Fibroblast of peridontal ligament (primary cell): ENCODE results near the gene OGDH.

Experiments used
- DNase-seq: peaks from one replicate; pipeline ENCODE4 v3.0.0-alpha.2; 2010; ENCODE audit errors: extremely low read depth

OGDH gene

DNA sequence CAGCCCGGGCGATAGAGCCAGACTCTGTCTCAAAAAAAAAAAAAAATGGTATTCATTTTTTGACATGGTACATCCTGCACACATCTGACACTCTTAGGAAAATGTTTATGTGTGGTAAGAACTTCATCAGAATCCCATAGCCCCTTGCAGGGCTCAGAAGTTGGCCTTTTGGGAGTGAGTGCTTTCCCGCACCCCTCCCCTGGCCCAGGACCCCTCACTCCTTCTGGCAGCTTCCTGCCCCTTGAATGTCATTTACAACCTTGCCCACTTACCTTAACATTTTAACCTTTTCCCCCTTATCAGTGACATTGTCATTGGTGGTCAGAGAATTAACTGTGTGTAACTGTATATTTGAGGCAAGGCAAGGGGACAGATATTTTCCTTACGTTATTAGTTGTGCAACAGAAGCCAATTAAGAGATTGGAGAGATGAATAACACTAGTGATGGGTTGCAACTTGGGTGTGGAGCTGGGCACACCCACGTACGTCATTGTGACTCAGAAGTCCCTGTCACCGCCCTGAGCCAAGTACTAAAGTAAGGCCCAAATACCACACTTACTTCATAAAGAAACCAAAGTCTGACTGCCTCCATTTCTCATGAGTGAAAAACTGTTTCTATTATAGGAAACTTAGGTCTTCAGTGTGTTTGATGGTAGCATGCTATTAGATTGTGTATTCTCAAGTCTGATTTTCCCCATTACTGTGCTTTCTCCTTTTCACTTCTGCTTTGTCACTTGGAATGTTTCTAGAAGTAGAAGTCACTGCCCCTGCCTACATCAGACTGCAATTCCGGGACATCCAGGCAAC, 31.6 kb downstream of the OGDH start:
- DNase-seq, result peak; percentile 84

DNA sequence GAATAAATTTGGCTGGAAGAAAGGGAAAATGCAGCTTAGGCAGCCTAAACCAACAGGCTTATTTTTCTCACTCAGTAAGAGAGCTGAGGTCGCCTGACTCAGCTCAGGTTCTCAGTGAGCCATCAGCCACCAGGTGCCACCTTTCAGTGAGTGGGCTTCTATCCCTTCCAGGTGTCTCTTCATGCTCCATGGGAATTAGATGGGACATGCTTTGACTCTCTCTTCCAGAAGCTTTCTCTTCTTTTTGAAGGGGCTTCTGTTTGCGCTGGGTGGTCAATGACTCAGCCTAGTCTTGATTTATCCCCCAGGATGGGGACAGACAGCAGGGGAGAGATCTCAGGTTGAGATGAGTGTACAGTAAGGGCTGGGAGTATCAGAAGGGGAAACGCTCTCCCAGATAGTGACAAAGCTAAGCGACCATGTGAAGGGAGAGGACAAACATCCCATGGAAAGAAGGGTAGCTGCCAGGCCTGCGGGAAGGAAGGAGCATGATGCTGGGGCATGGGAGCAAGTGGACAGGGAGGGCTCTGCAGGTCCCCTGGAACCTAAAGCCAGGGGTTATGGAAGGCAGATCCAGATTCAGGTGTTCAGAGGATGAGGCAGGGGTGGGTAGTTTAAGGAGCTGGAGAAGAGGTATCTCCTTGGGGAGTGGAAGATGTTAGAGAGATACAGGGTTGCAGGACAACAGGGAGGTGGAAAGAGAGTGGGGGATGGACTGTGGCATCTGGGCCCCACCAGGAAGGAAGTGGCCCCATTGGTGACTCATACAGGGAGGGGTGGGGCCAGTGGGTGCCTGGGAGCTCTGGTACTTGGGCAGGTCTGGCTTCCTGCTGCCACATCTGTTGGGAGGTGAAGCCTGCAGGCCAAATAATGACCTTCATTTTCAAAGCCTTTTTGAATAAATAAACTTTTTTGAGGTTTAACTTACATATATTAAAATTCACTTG, 32.5 kb downstream of the OGDH start:
- peak; percentile 28 for DNase-seq

DNA sequence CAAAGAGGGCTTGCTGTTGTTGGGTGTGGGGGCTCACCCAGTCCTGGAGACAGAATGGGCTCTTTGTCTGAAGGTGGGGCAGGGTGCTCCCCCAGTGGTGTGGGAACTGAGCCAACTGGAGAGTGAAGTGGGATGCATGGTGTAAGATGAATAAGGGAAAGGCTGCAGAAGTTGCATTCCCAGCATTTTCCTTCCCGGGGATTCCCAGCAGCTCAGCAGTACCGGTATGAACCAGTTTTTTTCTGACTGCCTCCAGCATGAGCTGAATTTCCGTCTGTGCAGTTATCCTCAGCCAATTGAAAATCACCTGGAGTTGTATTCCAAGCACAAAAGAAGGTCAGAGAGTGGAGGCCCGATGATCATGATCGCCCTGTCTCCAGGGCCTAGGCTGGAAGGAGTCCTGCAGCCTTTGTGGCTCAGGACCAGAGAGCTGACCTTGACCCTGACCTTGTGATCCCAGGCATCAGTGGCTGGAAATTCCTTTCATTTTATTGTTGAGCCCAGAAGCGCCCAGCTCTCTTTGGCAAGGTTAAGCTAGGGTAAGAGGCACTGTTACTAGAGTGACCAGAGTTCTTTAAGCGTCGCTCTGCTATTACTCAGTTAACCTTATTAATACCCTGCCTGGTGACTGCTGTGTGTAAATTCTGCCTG, 33.4 kb downstream of the OGDH start:
- DNase-seq, result peak; percentile 81

DNA sequence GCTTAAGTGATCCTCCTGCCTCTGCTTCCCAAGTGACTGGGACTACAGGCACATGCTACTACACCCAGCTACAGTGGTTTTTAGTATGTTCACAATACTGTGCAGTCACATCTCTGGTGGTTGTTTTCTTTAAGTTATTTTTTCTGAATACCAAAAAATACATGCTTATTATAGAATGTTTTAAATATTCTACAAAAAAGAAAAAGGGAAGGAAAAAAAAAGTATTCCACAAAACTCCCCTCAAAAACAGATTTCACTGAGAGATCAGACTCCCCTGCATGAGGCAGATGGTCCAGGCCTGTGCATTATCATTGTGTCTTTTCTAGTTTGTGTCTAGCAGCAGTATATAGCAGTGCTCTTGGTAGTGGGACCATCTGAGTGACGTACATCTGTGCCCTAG, 36.8 kb downstream of the OGDH start:
- no peak for DNase-seq

DNA sequence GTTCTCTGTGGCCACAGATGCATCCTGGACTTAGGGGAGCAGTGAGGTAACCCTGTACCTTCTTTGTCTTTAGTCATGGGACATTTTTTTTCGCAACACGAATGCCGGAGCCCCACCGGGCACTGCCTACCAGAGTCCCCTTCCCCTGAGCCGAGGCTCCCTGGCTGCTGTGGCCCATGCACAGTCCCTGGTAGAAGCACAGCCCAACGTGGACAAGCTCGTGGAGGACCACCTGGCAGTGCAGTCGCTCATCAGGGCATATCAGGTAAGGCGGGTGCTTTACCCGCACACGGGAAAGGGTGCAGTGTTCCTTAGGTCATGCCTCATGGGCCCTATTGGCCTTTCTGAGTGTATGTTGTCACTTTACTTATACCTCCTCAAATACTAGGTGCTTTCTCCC, 38.8 kb downstream of the OGDH start:
- no peak for DNase-seq

DNA sequence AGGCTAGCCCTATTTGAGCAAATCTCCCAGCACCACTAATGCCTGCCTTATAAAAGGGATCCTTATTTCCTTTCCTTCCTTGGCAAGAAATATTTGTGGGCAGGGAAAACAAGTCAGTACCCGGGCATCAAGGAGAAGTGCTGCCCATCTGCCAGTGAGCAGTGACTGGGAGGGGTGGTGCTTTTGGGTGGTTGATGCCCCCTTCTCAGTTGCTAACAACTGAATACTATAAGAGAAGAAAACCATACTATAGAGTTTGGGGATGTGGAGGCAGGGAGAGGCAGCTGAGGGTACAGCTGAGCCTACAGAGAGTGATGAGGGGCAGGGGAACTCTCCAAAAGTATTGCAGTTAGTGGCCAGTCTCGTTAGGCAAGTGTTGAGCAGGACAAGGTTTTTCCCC, 39.3 kb downstream of the OGDH start:
- no peak for DNase-seq

DNA sequence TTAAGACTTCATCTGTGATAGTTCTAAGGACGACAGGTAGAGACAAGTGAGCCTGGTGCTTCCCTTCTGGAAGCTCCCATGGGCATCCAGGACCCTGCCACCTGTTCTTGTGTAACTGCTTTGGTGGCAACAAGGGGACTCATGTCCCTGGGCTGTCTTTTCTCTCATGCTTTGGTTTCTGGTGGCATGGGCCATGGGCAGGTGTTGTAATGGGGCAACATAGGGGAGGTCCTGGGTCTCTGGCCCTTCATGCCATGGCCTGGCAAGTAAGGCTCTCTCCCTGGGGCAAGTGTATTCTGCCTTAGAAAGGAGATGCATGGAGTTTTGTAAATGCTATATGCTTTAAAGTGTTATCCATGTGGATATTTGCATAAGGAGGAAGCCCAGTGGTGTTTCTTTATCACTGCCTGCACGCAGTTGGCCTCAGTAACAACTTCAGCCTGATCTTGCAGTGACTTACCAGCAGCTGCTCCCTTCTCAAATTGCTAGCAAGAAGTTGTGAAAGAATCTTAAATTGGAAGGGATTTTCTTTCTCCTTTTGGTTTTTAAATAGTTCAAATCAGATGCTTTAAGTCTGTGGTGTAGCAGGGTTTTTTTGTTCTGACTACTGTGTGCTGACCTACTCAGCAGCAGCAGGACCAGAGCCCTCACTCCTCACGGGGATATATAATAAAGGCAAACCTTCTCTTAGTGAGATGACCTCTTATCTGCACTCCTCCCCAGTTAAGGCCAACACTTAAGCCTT, 39.9 kb downstream of the OGDH start:
- peak; percentile 80 for DNase-seq

DNA sequence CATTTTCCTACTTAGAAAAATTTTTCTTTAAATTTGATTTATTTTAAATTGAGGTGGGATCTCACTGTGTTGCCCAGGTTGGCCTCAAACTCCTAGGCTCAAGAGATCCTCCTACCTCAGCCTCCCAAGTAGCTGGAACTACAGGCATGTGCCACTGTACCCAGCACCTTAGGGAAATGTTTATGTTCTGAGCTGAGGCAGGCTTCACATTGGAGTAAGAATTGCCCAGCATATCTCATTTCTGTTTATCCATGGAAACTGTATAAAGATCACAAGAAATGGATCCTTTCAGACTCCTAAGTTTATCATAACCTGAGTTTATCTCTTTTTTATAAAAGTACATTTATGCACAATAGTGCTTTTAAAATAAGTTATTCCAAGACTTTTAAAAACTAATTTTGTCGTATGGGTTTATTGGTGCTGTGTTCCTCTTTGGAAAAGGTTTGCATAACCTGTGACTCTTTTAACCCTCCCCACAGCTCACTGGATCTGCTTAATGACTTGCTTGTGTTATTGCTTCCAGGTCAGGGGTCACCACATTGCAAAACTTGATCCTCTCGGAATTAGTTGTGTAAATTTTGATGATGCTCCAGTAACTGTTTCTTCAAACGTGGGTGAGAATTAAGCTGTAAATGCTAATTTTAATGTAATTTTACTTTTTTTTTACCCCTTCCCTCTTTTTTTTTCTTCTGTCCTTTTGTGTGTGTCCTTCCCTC, 40.7 kb downstream of the OGDH start:
- no peak for DNase-seq

DNA sequence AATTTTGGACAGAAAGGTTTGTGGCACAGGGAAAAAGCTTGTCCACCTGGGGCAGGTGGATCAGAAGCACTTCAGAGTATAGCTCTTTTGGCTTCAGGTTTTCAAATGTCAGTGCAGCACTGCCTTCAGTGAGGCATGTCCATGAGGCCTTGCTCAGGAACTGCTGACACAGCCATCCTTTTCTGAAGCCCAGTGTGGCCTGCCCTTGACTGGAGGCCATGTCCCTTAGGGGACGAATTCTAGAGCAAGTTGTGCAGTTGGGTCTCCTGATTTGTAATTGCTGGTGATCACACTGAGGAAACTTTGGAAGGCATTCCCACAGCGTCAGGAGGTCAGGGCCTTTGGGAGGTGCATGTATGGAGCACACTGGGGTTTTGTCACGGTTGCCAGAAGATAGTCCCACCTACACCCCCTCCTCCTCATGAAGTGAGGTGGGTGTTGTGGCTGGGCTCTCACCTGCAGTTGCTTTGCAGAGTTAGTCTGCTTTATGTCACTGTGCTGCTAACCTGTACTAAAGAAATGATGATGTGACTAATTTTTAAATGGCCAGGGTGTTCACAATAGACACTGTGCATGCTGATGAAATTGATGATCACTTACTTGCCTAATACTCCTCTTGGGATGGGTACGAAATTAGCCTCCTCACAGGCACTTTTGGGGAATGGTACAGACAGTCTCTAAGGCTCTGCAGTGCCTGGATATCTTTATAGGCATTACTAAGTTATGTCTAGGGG, 41.7 kb downstream of the OGDH start:
- no peak for DNase-seq

DNA sequence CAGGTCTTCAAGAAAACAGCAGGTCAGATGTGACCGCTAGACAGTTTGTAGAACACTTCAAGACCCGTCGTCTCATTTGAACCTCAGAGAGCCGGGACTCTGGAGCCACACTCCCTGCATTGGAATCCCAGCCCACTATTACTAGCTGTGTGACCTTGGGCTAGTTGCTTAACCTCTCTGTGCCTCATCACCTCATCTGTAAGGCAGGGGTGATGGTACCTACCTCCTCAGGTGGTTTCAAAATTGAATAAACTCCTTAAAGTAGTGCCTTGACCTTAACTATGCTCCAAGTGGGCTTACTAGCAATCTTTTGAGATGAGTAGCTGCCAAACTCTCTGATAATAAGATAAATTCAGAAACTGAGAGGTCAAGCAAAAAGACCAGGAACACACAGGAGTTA, 43.8 kb downstream of the OGDH start:
- no peak for DNase-seq

DNA sequence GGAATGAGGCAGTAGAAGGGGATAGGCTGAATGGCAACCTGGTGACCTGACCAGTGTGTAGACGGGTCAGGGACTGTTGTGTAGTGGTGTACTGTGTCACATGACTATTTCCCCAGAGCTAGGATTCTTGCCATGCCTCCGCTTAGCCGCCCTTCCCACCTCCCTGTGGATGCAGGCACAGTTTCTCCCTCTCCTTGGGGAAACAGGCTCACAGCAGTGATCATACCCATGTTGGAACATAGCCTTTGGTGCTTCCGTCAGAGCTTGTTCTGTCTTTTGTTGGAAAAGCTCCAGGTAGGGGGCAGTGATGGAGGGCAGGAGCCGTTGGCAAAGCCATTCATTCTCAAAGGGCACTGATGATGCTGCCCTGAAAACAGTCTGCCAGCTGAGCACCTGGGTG, 44.3 kb downstream of the OGDH start:
- no peak for DNase-seq

DNA sequence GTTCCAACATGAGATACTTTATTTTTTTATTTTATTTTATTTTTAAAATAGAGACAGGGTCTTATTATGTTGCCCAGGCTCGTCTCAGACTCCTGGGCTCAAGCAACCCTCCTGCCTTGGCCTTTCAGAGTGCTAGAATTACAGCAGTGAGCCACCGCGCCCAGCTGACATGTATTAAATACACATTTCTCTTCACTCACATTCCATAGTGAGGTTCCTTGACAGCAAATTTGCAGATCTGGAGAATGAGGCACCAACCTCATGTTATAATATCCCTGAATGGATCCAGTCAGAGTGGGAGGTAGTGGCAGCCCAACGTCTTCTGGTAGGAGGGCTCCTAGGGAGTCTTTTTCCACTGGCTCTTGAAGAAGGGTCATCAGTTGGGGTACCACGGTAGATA, 46.1 kb downstream of the OGDH start:
- no peak for DNase-seq

DNA sequence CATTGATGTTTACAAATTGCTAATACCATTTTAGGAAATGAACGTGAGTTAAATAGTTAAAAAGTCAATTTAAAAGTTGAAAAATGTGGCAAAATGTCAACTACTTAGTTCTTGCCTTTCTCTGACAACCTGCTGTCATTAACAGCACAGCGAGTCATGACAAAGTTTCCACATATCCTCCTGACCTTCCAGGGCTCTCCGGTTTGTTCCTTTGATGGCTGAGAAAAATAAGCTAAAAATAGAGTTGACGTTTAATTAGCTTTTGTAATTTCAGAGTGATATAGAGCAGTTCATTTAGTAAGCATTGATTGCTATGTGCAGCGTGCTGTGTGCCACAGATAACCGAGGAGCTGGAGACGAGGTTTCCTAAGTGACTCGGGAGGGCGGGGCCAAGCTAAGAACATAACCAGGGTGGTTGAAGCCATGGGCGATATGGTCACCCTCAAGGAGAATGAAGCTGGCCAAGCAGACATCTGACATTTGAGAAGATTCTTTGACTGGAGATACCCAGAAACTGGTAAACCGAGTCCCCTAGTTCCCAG, 47.9 kb downstream of the OGDH start:
- DNase-seq, result no peak

DNA sequence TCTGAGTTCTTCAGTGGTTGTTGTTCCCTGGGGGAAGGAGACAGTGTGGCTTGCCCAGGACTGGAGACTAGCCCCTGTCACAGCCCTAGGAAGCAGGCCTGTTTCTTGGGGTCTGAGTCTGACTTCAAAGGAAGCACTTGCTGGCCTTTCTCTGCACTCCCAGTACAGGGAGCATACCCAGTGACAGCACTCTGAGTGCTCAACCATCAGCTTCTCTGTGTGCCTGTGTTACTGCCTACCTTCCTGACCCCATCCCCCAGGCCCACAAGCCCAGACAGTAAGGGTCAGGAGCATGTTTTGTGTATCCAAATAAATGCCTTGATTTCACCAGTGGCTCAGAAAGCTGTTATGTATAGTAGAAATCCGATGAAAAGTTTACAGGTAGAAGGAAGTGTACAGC, 48.9 kb downstream of the OGDH start:
- no peak for DNase-seq

DNA sequence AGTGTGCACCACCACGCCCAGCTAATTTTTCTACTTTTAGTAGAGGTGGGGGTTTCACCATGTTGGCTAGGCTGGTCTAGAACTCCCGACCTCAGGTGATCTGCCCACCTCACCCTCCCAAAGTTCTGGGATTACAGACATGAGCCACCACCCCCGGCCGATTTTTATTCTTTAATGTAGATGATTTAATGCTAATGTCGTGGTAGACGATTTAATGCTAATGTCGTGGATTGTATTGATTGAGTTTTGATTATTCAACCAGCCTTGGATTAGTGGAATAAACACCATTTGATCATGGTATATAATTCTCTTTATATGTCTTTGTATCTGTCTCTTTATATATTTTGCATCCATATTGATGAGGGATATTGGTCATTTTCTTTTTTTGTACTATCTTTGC, 52.6 kb downstream of the OGDH start:
- DNase-seq, result no peak

DNA sequence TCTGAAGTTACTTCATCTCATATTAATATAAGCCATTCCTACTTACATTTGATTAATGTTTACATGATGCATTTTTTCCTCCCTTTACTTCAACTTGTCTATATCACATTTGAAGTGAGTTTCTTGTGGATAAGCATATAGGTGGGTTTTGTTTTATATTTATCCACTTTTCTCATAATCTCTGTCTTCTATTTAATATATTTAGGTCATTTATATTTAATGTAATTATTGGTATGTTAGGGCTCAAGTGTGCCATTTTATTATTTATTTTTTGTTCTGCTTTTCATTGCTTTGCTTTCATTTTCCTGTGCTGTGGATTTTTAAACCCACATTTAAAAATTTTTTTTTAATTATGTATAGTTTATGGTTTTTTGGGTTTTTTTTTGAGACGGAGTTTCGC, 54.8 kb downstream of the OGDH start:
- DNase-seq, result no peak

DNA sequence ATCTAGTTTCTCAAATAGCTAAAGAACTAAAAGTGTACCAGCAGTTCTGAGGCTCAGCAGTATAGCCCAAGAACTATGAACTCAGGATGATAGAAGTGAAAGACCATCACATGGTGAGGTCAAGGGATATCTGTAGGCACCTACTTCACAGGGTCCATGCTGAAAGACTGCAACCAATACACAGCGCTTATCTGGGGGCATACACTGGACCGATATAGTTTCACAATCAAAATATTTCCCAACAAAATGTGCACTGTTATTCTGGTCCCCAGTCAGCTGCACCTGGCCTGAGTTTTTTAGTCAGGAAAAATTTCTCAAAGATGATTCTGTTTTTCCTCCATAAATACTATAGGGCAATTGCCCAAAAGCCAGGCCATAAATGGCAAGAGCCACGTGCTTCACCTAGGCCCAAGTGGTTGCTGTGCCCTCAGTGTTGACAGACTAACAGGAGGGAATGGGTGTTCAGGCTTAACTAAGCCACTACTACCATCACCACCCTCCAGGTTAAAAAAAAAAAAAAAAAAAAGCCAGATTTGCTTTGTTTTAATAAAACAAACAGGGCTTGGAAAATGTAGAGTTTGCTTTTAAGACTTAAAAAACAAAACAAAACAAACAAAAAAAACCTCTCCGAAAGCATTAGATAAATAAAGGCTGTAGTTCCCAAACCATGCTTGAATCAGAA, 58.5 kb downstream of the OGDH start:
- no peak for DNase-seq

DNA sequence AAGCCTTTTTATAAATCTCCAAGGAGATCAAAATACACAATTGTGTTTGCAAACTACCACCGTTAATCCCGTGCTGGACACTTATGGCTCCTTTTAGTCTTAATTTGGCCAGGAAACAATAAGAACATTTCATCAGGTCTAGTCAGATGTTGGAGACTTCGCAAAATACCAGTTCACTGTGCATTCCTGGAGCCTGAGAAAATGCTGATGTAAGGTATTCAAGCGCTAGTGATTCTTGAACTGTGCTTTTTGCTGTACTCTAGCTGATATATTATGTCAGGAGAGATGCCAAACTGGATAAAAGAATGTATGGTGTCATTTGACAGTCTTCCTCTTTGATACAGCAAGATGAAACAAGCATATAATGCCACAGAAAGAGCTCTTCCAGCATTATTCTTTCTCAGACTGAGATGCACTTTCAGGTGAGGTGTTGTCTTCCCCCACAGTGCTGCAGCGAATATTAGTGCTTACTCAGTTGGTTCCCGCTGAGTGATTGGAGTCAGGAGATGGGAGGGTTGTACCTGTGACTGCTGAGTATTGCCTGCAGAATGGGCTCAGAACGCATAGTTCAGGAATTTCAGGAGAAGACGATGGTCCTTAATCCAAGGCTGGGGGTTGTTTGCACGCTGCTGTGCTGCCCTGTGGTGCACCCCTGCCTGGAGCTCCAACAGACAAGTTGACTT, 59.2 kb downstream of the OGDH start:
- DNase-seq, result peak; percentile 82

DNA sequence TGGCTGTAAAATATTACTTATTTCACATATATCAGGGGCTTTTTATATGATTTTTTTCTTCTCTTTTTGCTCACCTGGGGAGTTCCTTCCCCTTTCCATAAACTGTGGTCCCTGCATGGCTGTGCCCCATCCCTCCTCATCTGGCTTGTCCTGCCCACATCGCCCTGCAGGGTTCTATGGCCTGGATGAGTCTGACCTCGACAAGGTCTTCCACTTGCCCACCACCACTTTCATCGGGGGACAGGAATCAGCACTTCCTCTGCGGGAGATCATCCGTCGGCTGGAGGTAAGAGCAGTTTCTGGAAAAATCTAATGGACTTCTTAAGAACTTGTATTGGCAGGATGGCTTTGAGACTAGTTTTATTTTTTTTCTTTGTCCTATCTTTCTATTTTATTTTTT, 60.1 kb downstream of the OGDH start:
- no peak for DNase-seq
